ENCODE measurements around the gene MBNL1.

MBNL1 gene

GRCh38 chr3:152317184-152317583 lies 48.5 kb downstream of the MBNL1 start:
- H3K4me1 ChIP-seq (ENCODE audit: control insufficient read depth in 1 of 2, insufficient read depth in 2 of 2, low read length in 2 of 2), result peaks cover 8 to 12% of the 10 kb centered on the region in 2 donors
- H3K4me3 ChIP-seq (ENCODE audit: low read depth in 1 of 2, low read length in 2 of 2), result no peak overlapping the region
- no peaks in the 10 kb centered on the region for H3K9me3 ChIP-seq (ENCODE audit: control insufficient read depth in 1 of 2, low read length in 2 of 2)
- H3K9ac ChIP-seq (ENCODE audit: low read depth in 1 of 2, low read length in 2 of 2), result no peak overlapping the region
- H3K27me3 ChIP-seq (ENCODE audit: control insufficient read depth in 1 of 2, insufficient read depth in 2 of 2, low read length in 2 of 2), result no peaks in the 10 kb centered on the region
- H3K36me3 ChIP-seq (ENCODE audit: control insufficient read depth in 1 of 2, insufficient read depth in 2 of 2, low read length in 2 of 2), result no peaks in the 10 kb centered on the region
- H3K27ac ChIP-seq (ENCODE audit: low read depth, low read length), result no peak overlapping the region

- H3K27me3 ChIP-seq (ENCODE audit: control insufficient read depth in 1 of 2, insufficient read depth in 2 of 2, low read length in 2 of 2), result no peaks in the 10 kb centered on the region
- no peaks in the 10 kb centered on the region for H3K36me3 ChIP-seq (ENCODE audit: control insufficient read depth in 1 of 2, insufficient read depth in 2 of 2, low read length in 2 of 2)
- no peak overlapping the region for H3K27ac ChIP-seq (ENCODE audit: low read depth, low read length)
- H3K4me1 ChIP-seq (ENCODE audit: control insufficient read depth in 1 of 2, insufficient read depth in 2 of 2, low read length in 2 of 2), result peaks cover 12 to 15% of the 10 kb centered on the region in 2 donors
- no peak overlapping the region for H3K4me3 ChIP-seq (ENCODE audit: low read depth in 1 of 2, low read length in 2 of 2)
- no peak overlapping the region for H3K9ac ChIP-seq (ENCODE audit: low read depth in 1 of 2, low read length in 2 of 2)
- H3K9me3 ChIP-seq (ENCODE audit: control insufficient read depth in 1 of 2, low read length in 2 of 2), result no peaks in the 10 kb centered on the region
Measured at GRCh38 chr3:152317956-152318355, 49.2 kb downstream of the MBNL1 start.

- Histone ChIP-seq H3K4me3 (ENCODE audit: low read depth in 1 of 2, low read length in 2 of 2) (no peak overlapping the region), H3K27me3 (ENCODE audit: control insufficient read depth in 1 of 2, insufficient read depth in 2 of 2, low read length in 2 of 2) (no peaks in the 10 kb centered on the region), H3K4me1 (ENCODE audit: control insufficient read depth in 1 of 2, insufficient read depth in 2 of 2, low read length in 2 of 2) (peaks cover 10 to 17% of the 10 kb centered on the region in 2 donors), H3K36me3 (ENCODE audit: control insufficient read depth in 1 of 2, insufficient read depth in 2 of 2, low read length in 2 of 2) (no peaks in the 10 kb centered on the region), H3K27ac (ENCODE audit: low read depth, low read length) (no peak overlapping the region), H3K9ac (ENCODE audit: low read depth in 1 of 2, low read length in 2 of 2) (no peak overlapping the region), H3K9me3 (ENCODE audit: control insufficient read depth in 1 of 2, low read length in 2 of 2) (no peaks in the 10 kb centered on the region)
Measured at GRCh38 chr3:152318512-152318911, 49.8 kb downstream of the MBNL1 start.

- Histone ChIP-seq H3K27ac (ENCODE audit: low read depth, low read length) (no peak overlapping the region), H3K27me3 (ENCODE audit: control insufficient read depth in 1 of 2, insufficient read depth in 2 of 2, low read length in 2 of 2) (no peaks in the 10 kb centered on the region), H3K36me3 (ENCODE audit: control insufficient read depth in 1 of 2, insufficient read depth in 2 of 2, low read length in 2 of 2) (no peaks in the 10 kb centered on the region), H3K9ac (ENCODE audit: low read depth in 1 of 2, low read length in 2 of 2) (no peak overlapping the region), H3K9me3 (ENCODE audit: control insufficient read depth in 1 of 2, low read length in 2 of 2) (no peaks in the 10 kb centered on the region), H3K4me3 (ENCODE audit: low read depth in 1 of 2, low read length in 2 of 2) (no peak overlapping the region), H3K4me1 (ENCODE audit: control insufficient read depth in 1 of 2, insufficient read depth in 2 of 2, low read length in 2 of 2) (peaks cover 11 to 24% of the 10 kb centered on the region in 2 donors)
Measured at GRCh38 chr3:152319256-152319655, 50.5 kb downstream of the MBNL1 start.

- no peak overlapping the region for H3K27ac ChIP-seq (ENCODE audit: low read depth, low read length)
- H3K27me3 ChIP-seq (ENCODE audit: control insufficient read depth in 1 of 2, insufficient read depth in 2 of 2, low read length in 2 of 2), result no peaks in the 10 kb centered on the region
- H3K9me3 ChIP-seq (ENCODE audit: control insufficient read depth in 1 of 2, low read length in 2 of 2), result no peaks in the 10 kb centered on the region
- H3K4me3 ChIP-seq (ENCODE audit: low read depth in 1 of 2, low read length in 2 of 2), result no peak overlapping the region
- H3K9ac ChIP-seq (ENCODE audit: low read depth in 1 of 2, low read length in 2 of 2), result no peak overlapping the region
- peaks cover 13 to 26% of the 10 kb centered on the region in 2 donors for H3K4me1 ChIP-seq (ENCODE audit: control insufficient read depth in 1 of 2, insufficient read depth in 2 of 2, low read length in 2 of 2)
- no peaks in the 10 kb centered on the region for H3K36me3 ChIP-seq (ENCODE audit: control insufficient read depth in 1 of 2, insufficient read depth in 2 of 2, low read length in 2 of 2)
Measured at GRCh38 chr3:152319831-152320617, 51.3 kb downstream of the MBNL1 start.

DNA sequence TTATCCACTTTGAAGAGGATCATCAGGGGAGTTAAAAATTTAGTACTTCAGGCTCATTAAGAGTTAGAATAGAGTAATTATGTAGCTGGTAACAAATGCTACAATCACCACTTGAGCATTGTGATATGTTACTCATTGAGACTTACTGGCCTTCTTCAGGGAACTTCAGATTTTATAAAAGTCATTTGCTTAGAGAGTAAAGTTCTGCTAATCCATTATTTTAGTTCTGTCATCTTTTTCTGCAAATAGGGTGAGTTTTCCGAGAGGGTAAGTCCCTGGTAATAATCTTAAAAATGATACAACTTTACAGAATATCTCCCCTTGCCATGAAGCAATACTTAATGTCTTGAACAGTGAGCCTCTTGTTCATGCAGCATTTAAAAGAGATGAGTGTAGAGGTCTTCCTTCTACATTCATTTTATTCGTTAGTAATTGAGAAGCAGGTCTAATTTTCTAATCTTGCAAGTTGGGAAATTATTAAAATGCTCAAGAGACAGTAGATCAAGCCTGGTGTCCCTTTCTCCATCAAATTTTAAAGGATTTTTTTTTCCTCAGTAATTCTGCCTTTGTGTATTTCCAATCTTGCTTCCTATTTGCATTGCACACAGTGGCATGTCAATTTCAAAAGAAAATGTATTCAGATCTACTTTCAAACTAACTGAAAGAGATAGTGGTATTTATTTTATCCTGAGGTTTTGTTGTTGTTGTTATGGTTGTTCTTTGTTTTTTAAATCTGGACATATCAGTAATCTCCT lies 52.6 kb downstream of the MBNL1 start:
- Histone ChIP-seq H3K4me1 (ENCODE audit: control insufficient read depth in 1 of 2, insufficient read depth in 2 of 2, low read length in 2 of 2) (peaks cover 11 to 26% of the 10 kb centered on the region in 2 donors), H3K36me3 (ENCODE audit: control insufficient read depth in 1 of 2, insufficient read depth in 2 of 2, low read length in 2 of 2) (no peaks in the 10 kb centered on the region), H3K9ac (ENCODE audit: low read depth in 1 of 2, low read length in 2 of 2) (peak overlapping the region in 1 of 2 donors; percentile 7), H3K9me3 (ENCODE audit: control insufficient read depth in 1 of 2, low read length in 2 of 2) (peaks cover 0 to 4% of the 10 kb centered on the region in 2 donors), H3K27me3 (ENCODE audit: control insufficient read depth in 1 of 2, insufficient read depth in 2 of 2, low read length in 2 of 2) (no peaks in the 10 kb centered on the region), H3K27ac (ENCODE audit: low read depth, low read length) (no peak overlapping the region), H3K4me3 (ENCODE audit: low read depth in 1 of 2, low read length in 2 of 2) (no peak overlapping the region)

- no peaks in the 10 kb centered on the region for H3K27me3 ChIP-seq (ENCODE audit: control insufficient read depth in 1 of 2, insufficient read depth in 2 of 2, low read length in 2 of 2)
- no peaks in the 10 kb centered on the region for H3K36me3 ChIP-seq (ENCODE audit: control insufficient read depth in 1 of 2, insufficient read depth in 2 of 2, low read length in 2 of 2)
- H3K27ac ChIP-seq (ENCODE audit: low read depth, low read length), result no peak overlapping the region
- H3K4me1 ChIP-seq (ENCODE audit: control insufficient read depth in 1 of 2, insufficient read depth in 2 of 2, low read length in 2 of 2), result peaks cover 11 to 26% of the 10 kb centered on the region in 2 donors
- peaks cover 0 to 4% of the 10 kb centered on the region in 2 donors for H3K9me3 ChIP-seq (ENCODE audit: control insufficient read depth in 1 of 2, low read length in 2 of 2)
- H3K4me3 ChIP-seq (ENCODE audit: low read depth in 1 of 2, low read length in 2 of 2), result no peak overlapping the region
- no peak overlapping the region for H3K9ac ChIP-seq (ENCODE audit: low read depth in 1 of 2, low read length in 2 of 2)
Measured at GRCh38 chr3:152321955-152322377, 53.2 kb downstream of the MBNL1 start.

- H3K4me1 ChIP-seq (ENCODE audit: control insufficient read depth in 1 of 2, insufficient read depth in 2 of 2, low read length in 2 of 2), result peaks cover 11 to 26% of the 10 kb centered on the region in 2 donors
- no peaks in the 10 kb centered on the region for H3K27me3 ChIP-seq (ENCODE audit: control insufficient read depth in 1 of 2, insufficient read depth in 2 of 2, low read length in 2 of 2)
- H3K9me3 ChIP-seq (ENCODE audit: control insufficient read depth in 1 of 2, low read length in 2 of 2), result peaks cover 0 to 4% of the 10 kb centered on the region in 2 donors
- no peaks in the 10 kb centered on the region for H3K36me3 ChIP-seq (ENCODE audit: control insufficient read depth in 1 of 2, insufficient read depth in 2 of 2, low read length in 2 of 2)
- H3K27ac ChIP-seq (ENCODE audit: low read depth, low read length), result no peak overlapping the region
- H3K9ac ChIP-seq (ENCODE audit: low read depth in 1 of 2, low read length in 2 of 2), result no peak overlapping the region
- no peak overlapping the region for H3K4me3 ChIP-seq (ENCODE audit: low read depth in 1 of 2, low read length in 2 of 2)
Measured at GRCh38 chr3:152322756-152323155, 54.0 kb downstream of the MBNL1 start.

DNA sequence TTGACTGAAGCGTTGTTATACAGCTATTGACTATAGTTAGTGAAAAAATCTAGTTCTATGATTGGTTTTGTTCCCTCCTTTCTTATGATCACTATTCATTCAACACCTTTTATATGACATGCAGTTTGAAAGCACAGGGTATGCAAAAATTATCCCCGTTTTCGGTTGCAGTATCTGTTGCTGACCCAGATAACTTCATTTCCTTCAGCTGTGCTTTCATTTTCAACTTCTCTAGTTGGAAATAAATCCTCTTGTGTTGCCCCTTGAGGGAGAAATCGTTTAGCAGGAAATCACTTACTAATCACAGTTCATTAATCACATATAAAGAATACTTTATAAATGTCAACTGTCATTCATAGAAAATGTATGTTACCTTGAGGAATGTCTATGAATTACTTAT lies 55.1 kb downstream of the MBNL1 start:
- Histone ChIP-seq H3K9ac (ENCODE audit: low read depth in 1 of 2, low read length in 2 of 2) (no peak overlapping the region), H3K36me3 (ENCODE audit: control insufficient read depth in 1 of 2, insufficient read depth in 2 of 2, low read length in 2 of 2) (no peaks in the 10 kb centered on the region), H3K9me3 (ENCODE audit: control insufficient read depth in 1 of 2, low read length in 2 of 2) (peaks cover 0 to 4% of the 10 kb centered on the region in 2 donors), H3K4me1 (ENCODE audit: control insufficient read depth in 1 of 2, insufficient read depth in 2 of 2, low read length in 2 of 2) (peaks cover 11 to 26% of the 10 kb centered on the region in 2 donors), H3K4me3 (ENCODE audit: low read depth in 1 of 2, low read length in 2 of 2) (peak overlapping the region; percentile 12 to 29), H3K27ac (ENCODE audit: low read depth, low read length) (no peak overlapping the region), H3K27me3 (ENCODE audit: control insufficient read depth in 1 of 2, insufficient read depth in 2 of 2, low read length in 2 of 2) (no peaks in the 10 kb centered on the region)

DNA sequence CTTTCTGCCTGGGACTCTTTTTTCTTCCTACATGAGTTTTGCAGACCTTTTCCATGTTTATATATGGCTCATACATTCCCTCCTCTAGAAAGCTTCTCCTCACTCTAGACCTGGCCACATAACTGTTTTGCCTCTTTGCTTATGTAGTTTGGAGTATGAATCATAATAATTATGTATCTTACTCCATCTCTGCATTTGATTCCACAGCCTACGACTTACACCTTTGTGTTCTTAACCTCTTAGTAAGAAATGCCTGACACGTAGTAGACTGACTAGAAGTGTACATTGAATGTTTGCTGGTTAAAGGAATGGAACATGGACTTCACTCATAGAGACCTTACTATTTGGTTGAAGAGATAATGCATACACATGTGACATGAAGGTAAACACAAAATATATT lies 56.4 kb downstream of the MBNL1 start:
- Histone ChIP-seq H3K36me3 (ENCODE audit: control insufficient read depth in 1 of 2, insufficient read depth in 2 of 2, low read length in 2 of 2) (no peaks in the 10 kb centered on the region), H3K27me3 (ENCODE audit: control insufficient read depth in 1 of 2, insufficient read depth in 2 of 2, low read length in 2 of 2) (no peaks in the 10 kb centered on the region), H3K9me3 (ENCODE audit: control insufficient read depth in 1 of 2, low read length in 2 of 2) (peaks cover 0 to 4% of the 10 kb centered on the region in 2 donors), H3K4me1 (ENCODE audit: control insufficient read depth in 1 of 2, insufficient read depth in 2 of 2, low read length in 2 of 2) (peaks cover 11 to 21% of the 10 kb centered on the region in 2 donors), H3K27ac (ENCODE audit: low read depth, low read length) (no peak overlapping the region), H3K9ac (ENCODE audit: low read depth in 1 of 2, low read length in 2 of 2) (no peak overlapping the region), H3K4me3 (ENCODE audit: low read depth in 1 of 2, low read length in 2 of 2) (no peak overlapping the region)
